OCI-LY1 (cell line): ENCODE data around the gene TCF21.
"Not testable (repeated sequence)": the region's sequence is repeated elsewhere in the genome, so short reads cannot be mapped to it uniquely, and the experiment has no call there.

Source experiments
- H2AFZ ChIP-seq: fragments of 200-600 bp; sonication (generic), shearing (Covaris generic); 2 replicates; pipeline ENCODE4 v1.6.0; 2014; ENCODE audit warnings: antibody characterized with exemption, mild to moderate bottlenecking, low read length
- H3F3A ChIP-seq: fragments of 200-600 bp; sonication (generic), shearing (Covaris generic); 2 replicates; pipeline ENCODE4 v1.6.0; 2014; ENCODE audit warnings: mild to moderate bottlenecking, antibody characterized with exemption, low read length, moderate library complexity; ENCODE audit not compliant: insufficient read depth
- H3K27ac ChIP-seq: fragments of 200-600 bp; sonication (generic); 2 replicates; pipeline ENCODE4 v1.5.1; 2014; ENCODE audit warnings: low read length, mixed run types, mild to moderate bottlenecking, low read depth; ENCODE audit not compliant: poor library complexity, severe bottlenecking
- H3K27me3 ChIP-seq: fragments of 200-600 bp; sonication (generic); 2 replicates; pipeline ENCODE4 v1.6.0; 2014; ENCODE audit warnings: antibody characterized with exemption, mild to moderate bottlenecking, low read length, moderate library complexity; ENCODE audit not compliant: insufficient read depth
- H3K36me3 ChIP-seq: fragments of 200-600 bp; sonication (generic); 2 replicates; pipeline ENCODE4 v1.6.1; 2014; ENCODE audit warnings: mild to moderate bottlenecking, antibody characterized with exemption, low read length, moderate library complexity, mixed read lengths; ENCODE audit not compliant: insufficient read depth
- H3K4me1 ChIP-seq: fragments of 200-600 bp; sonication (generic); 2 replicates; pipeline ENCODE4 v1.5.1; 2014; ENCODE audit warnings: mild to moderate bottlenecking, low read length, moderate library complexity; ENCODE audit not compliant: insufficient read depth, severe bottlenecking
- H3K4me2 ChIP-seq: fragments of 200-600 bp; sonication (generic), shearing (Covaris generic); 2 replicates; pipeline ENCODE4 v1.6.1; 2014; ENCODE audit warnings: low read length
- H3K4me3 ChIP-seq: fragments of 200-600 bp; sonication (generic); 2 replicates; pipeline ENCODE4 v1.5.1; 2014; ENCODE audit warnings: low read length, low read depth, mild to moderate bottlenecking, mixed read lengths; ENCODE audit not compliant: poor library complexity, severe bottlenecking
- H3K79me2 ChIP-seq: fragments of 200-600 bp; shearing (Covaris generic); 2 replicates; pipeline ENCODE4 v1.6.1; 2016; ENCODE audit warnings: mixed run types, low read length, mixed read lengths; ENCODE audit not compliant: insufficient read depth
- H3K9ac ChIP-seq: fragments of 200-600 bp; sonication (generic), shearing (Covaris generic); 2 replicates; pipeline ENCODE4 v1.6.1; 2014; ENCODE audit warnings: mild to moderate bottlenecking, low read length, mixed read lengths
- H3K9me2 ChIP-seq: fragments of 200-600 bp; sonication (generic), shearing (Covaris generic); 2 replicates; pipeline ENCODE4 v1.6.1; 2014; ENCODE audit warnings: low read depth, mild to moderate bottlenecking, low read length, mixed read lengths
- H3K9me3 ChIP-seq: fragments of 200-600 bp; shearing (Covaris generic); 2 replicates; pipeline ENCODE4 v1.6.1; 2014; ENCODE audit warnings: low read length, mixed read lengths
- H4K20me1 ChIP-seq: fragments of 200-600 bp; sonication (generic), shearing (Covaris generic); 2 replicates; pipeline ENCODE4 v1.6.0; 2016; ENCODE audit warnings: mild to moderate bottlenecking, low read length; ENCODE audit not compliant: insufficient read depth
- CTCF ChIP-seq: fragments of 200-600 bp; sonication (generic), shearing (Covaris generic); IDR thresholded peaks from 2 replicates; pipeline ENCODE4 v1.5.1; 2017; ENCODE audit warnings: mild to moderate bottlenecking, antibody characterized with exemption, low read length, moderate library complexity, mixed read lengths
- EZH2 ChIP-seq: fragments of 200-600 bp; sonication (generic), shearing (Covaris generic); IDR thresholded peaks from 2 replicates; pipeline ENCODE4 v1.8.0; 2017; ENCODE audit warnings: borderline replicate concordance, mixed run types, mild to moderate bottlenecking, antibody characterized with exemption, low read length, moderate library complexity, mixed read lengths

Gene TCF21

GRCh38 chr6:133923938-133924593 is 35.2 kb downstream of the TCF21 start:
- H2AFZ ChIP-seq, result no peak overlapping the region
- peak; percentile 89 for TF ChIP-seq CTCF
- TF ChIP-seq EZH2, result no peak
- no peaks in the 10 kb centered on the region for H3K9me3 ChIP-seq
- H3K4me1 ChIP-seq, result no peaks in the 10 kb centered on the region
- no peak overlapping the region for H3K4me2 ChIP-seq
- no peaks in the 10 kb centered on the region for H3F3A ChIP-seq
- H3K27ac ChIP-seq, result no peak overlapping the region
- no peak overlapping the region for H3K4me3 ChIP-seq
- no peaks in the 10 kb centered on the region for H3K9me2 ChIP-seq
- no peak overlapping the region for H3K9ac ChIP-seq
- H4K20me1 ChIP-seq, result no peaks in the 10 kb centered on the region
- H3K36me3 ChIP-seq, result no peaks in the 10 kb centered on the region
- no peaks in the 10 kb centered on the region for H3K79me2 ChIP-seq
- no peaks in the 10 kb centered on the region for H3K27me3 ChIP-seq

GRCh38 chr6:133931221-133931620 is 42.3 kb downstream of the TCF21 start:
- H3K27me3 ChIP-seq, H3K9me3 ChIP-seq, H3K36me3 ChIP-seq, H3K79me2 ChIP-seq, H4K20me1 ChIP-seq, H3K27ac ChIP-seq, H3F3A ChIP-seq, H3K9ac ChIP-seq, H3K4me1 ChIP-seq, H2AFZ ChIP-seq, H3K9me2 ChIP-seq, H3K4me2 ChIP-seq, H3K4me3 ChIP-seq: not testable (repeated sequence)

GRCh38 chr6:133936352-133936751 is 47.4 kb downstream of the TCF21 start:
- H3K79me2 ChIP-seq, H3K4me3 ChIP-seq, H3K27ac ChIP-seq, H3K36me3 ChIP-seq, H3K9ac ChIP-seq, H4K20me1 ChIP-seq, H3K9me3 ChIP-seq, H3F3A ChIP-seq, H2AFZ ChIP-seq, H3K4me1 ChIP-seq, H3K9me2 ChIP-seq, H3K4me2 ChIP-seq, H3K27me3 ChIP-seq: not testable (repeated sequence)

- TF ChIP-seq EZH2 (no peak), CTCF (no peak)
- no peak overlapping the region for H3K9ac ChIP-seq
- no peaks in the 10 kb centered on the region for H4K20me1 ChIP-seq
- H3K4me3 ChIP-seq, result no peak overlapping the region
- H3K4me2 ChIP-seq, result no peak overlapping the region
- no peaks in the 10 kb centered on the region for H3K79me2 ChIP-seq
- H3K4me1 ChIP-seq, result no peaks in the 10 kb centered on the region
- H3K9me3 ChIP-seq, result no peaks in the 10 kb centered on the region
- H3F3A ChIP-seq, result no peaks in the 10 kb centered on the region
- H3K27ac ChIP-seq, result no peak overlapping the region
- no peaks in the 10 kb centered on the region for H3K9me2 ChIP-seq
- H2AFZ ChIP-seq, result no peak overlapping the region
- H3K27me3 ChIP-seq, result no peaks in the 10 kb centered on the region
- H3K36me3 ChIP-seq, result no peaks in the 10 kb centered on the region
These were observed 49.0 kb downstream of the TCF21 start for GRCh38 chr6:133937909-133938308.
